LNCAP (cell line): ENCODE measurements around the gene SNED1.

Experiments
- CTCF ChIP-seq: fragments of 450-650 bp; IDR thresholded peaks from 2 replicates; pipeline ENCODE4 v1.5.1; 2017; ENCODE audit warnings: mild to moderate bottlenecking

The SNED1 gene

GRCh38 chr2:241109210-241110088 lies 111.0 kb downstream of the SNED1 start:
- TF ChIP-seq CTCF: no peak

GRCh38 chr2:241110089-241110606 lies 111.7 kb downstream of the SNED1 start:
- TF ChIP-seq CTCF: no peak

- no peak for TF ChIP-seq CTCF
Observed at GRCh38 chr2:241110607-241111439, 112.4 kb downstream of the SNED1 start.

GRCh38 chr2:241111440-241111805 lies 113.0 kb downstream of the SNED1 start:
- TF ChIP-seq CTCF: no peak

- no peak for TF ChIP-seq CTCF
Observed at GRCh38 chr2:241112046-241112445, 113.6 kb downstream of the SNED1 start.

- no peak for TF ChIP-seq CTCF
Observed at GRCh38 chr2:241112592-241112991, 114.2 kb downstream of the SNED1 start.

- TF ChIP-seq CTCF: no peak
Observed at GRCh38 chr2:241114836-241115235, 116.4 kb downstream of the SNED1 start.
